ENCODE results near the gene AMN1. TPM values are rescaled to one million over a fixed set of nuclear protein-coding genes. Genes with fewer than 3 reads are reported as not detected.

Gene AMN1
- total and polyA plus RNA-seq, 2 experiments from 2014 or later: 11.7 to 18.1 TPM

- no peak for TF ChIP-seq CTCF (IDR thresholded peaks at IDR 0.05; ENCODE audit: low read depth, low read length)
- Histone ChIP-seq H3K4me1 (ENCODE audit: low read depth) (peaks cover 1% of the 10 kb centered on the region), H3K36me3 (no peaks in the 10 kb centered on the region), H3K27me3 (no peaks in the 10 kb centered on the region), H3K4me3 (no peak overlapping the region), H3K27ac (no peak overlapping the region), H3K9me3 (ENCODE audit: low read depth) (no peaks in the 10 kb centered on the region)
- no peak for DNase-seq (ENCODE audit: low read depth in 1 of 2, low spot score in 1 of 2)
These were observed 65.2 kb downstream of the AMN1 start for GRCh38 chr12:31663576-31663975.

GRCh38 chr12:31662176-31662849 lies 66.5 kb downstream of the AMN1 start:
- Histone ChIP-seq H3K4me1 (ENCODE audit: low read depth) (peaks cover 8% of the 10 kb centered on the region), H3K9me3 (ENCODE audit: low read depth) (no peaks in the 10 kb centered on the region), H3K27me3 (no peaks in the 10 kb centered on the region), H3K4me3 (no peak overlapping the region), H3K36me3 (no peaks in the 10 kb centered on the region), H3K27ac (no peak overlapping the region)
- no peak for TF ChIP-seq CTCF (IDR thresholded peaks at IDR 0.05; ENCODE audit: low read depth, low read length)
- DNase-seq (ENCODE audit: low read depth in 1 of 2, low spot score in 1 of 2): no peak

GRCh38 chr12:31659087-31659942 lies 69.5 kb downstream of the AMN1 start, which contains the start of gene ETFBKMT:
Gene ETFBKMT, plus strand, starts transcription at chr12:31659688. Its CDS starts 2,266 bp downstream, at chr12:31661954.
- Histone ChIP-seq H3K4me3 (peak within 1 kb of the TSS; percentile 39), H3K27ac (peak within 1 kb of the TSS; percentile 93), H3K27me3 (no peaks in the 10 kb centered on the region), H3K36me3 (no peaks in the 10 kb centered on the region), H3K9me3 (ENCODE audit: low read depth) (no peaks in the 10 kb centered on the region), H3K4me1 (ENCODE audit: low read depth) (peaks cover 20% of the 10 kb centered on the region)
- peak; percentile 90 to 92 for DNase-seq (ENCODE audit: low read depth in 1 of 2, low spot score in 1 of 2)
- peak; percentile 48 for TF ChIP-seq CTCF (IDR thresholded peaks at IDR 0.05; ENCODE audit: low read depth, low read length)

GRCh38 chr12:31658471-31659086 lies 70.2 kb downstream of the AMN1 start:
- Histone ChIP-seq H3K4me3 (peak overlapping the region; percentile 39), H3K36me3 (no peaks in the 10 kb centered on the region), H3K9me3 (ENCODE audit: low read depth) (no peaks in the 10 kb centered on the region), H3K4me1 (ENCODE audit: low read depth) (peaks cover 20% of the 10 kb centered on the region), H3K27ac (peak overlapping the region; percentile 93), H3K27me3 (no peaks in the 10 kb centered on the region)
- DNase-seq (ENCODE audit: low read depth in 1 of 2, low spot score in 1 of 2): no peak
- no peak for TF ChIP-seq CTCF (IDR thresholded peaks at IDR 0.05; ENCODE audit: low read depth, low read length)

GRCh38 chr12:31655792-31656191 lies 73.0 kb downstream of the AMN1 start:
- Histone ChIP-seq H3K27ac (peak overlapping the region; percentile 69), H3K9me3 (ENCODE audit: low read depth) (no peaks in the 10 kb centered on the region), H3K27me3 (no peaks in the 10 kb centered on the region), H3K4me3 (no peak overlapping the region), H3K4me1 (ENCODE audit: low read depth) (peaks cover 21% of the 10 kb centered on the region), H3K36me3 (no peaks in the 10 kb centered on the region)
- DNase-seq (ENCODE audit: low read depth in 1 of 2, low spot score in 1 of 2): no peak
- TF ChIP-seq CTCF (IDR thresholded peaks at IDR 0.05; ENCODE audit: low read depth, low read length): no peak
